HepG2 (cell line): ENCODE data around the gene PPIB. TPM values are rescaled to one million over a fixed set of nuclear protein-coding genes. Genes with fewer than 3 reads are reported as not detected.

Experiments used
- ATAC-seq: fragments of 200-7000 bp; cut with Tn5 transposase; 3 replicates; pipeline ENCODE4 v1.9.1; 2020; ENCODE audit warnings: mild to moderate bottlenecking, moderate library complexity
- BruUV-seq: library from RNA; stranded (reverse); fragments of 400-500 nt; replicated peaks from 2 replicates; lab custom pipeline; 2021; lab: Mats Ljungman, UMichigan
- CTCF ChIA-PET: fragments of 300-600 bp; formaldehyde crosslinking; extraction: SDS; loops from one replicate; lab custom pipeline; 2021; ENCODE audit warnings: low total read pairs, inconsistent platforms, low intra/inter-chr PET ratio; lab: Yijun Ruan, JAX
- POLR2A ChIA-PET: fragments of 350-600 bp; sonication (Branson Sonifier 250); formaldehyde crosslinking; loops from one replicate; lab custom pipeline; 2020; ENCODE audit warnings: antibody characterized with exemption, inconsistent platforms; lab: Yijun Ruan, JAX
- DNase-seq: peaks from one replicate; pipeline ENCODE4 v3.0.0-alpha.2; 2015; ENCODE audit warnings: low spot score
- FAIRE-seq: peaks from 3 replicates; lab custom pipeline; 2011; peaks lifted over from hg19 to GRCh38; lab: Jason Lieb, UNC
- H2AFZ ChIP-seq: one replicate; pipeline ENCODE4 v1.6.1; 2011; ENCODE audit warnings: low read length, inconsistent platforms
- H3K27ac ChIP-seq: fragments of 300-600 bp; 3 replicates; pipeline ENCODE4 v1.8.0; 2011; ENCODE audit warnings: mixed run types, mild to moderate bottlenecking, mixed read lengths, low read length, inconsistent platforms; ENCODE audit not compliant: insufficient read depth; ENCODE audit errors: extremely low read length
- H3K27me3 ChIP-seq, 2 experiments: fragments of 200-600 bp in 1 of 2; 2 replicates in 1 of 2; 3 replicates in 1 of 2; pipeline versions ENCODE4 v1.6.0 to v1.8.0; 2011; ENCODE audit warnings: low read length in 2 of 2, mild to moderate bottlenecking in 2 of 2, moderate library complexity in 2 of 2, inconsistent platforms in 1 of 2; ENCODE audit not compliant: insufficient read depth in 2 of 2, control insufficient read depth in 1 of 2
- H3K36me3 ChIP-seq, 2 experiments: fragments of 200-600 bp in 1 of 2; replicated peaks in 1 of 2; 2 replicates in 1 of 2; 3 replicates in 1 of 2; pipeline versions ENCODE4 v1.5.1 to v1.8.0; 2011; ENCODE audit warnings: low read length in 2 of 2, inconsistent platforms in 1 of 2; ENCODE audit not compliant: insufficient read depth in 2 of 2, control insufficient read depth in 1 of 2
- H3K4me1 ChIP-seq: 2 replicates; pipeline ENCODE4 v1.5.1; 2012; ENCODE audit warnings: low read length, inconsistent platforms; ENCODE audit not compliant: insufficient read depth
- H3K4me2 ChIP-seq: 2 replicates; pipeline ENCODE4 v1.6.0; 2011; ENCODE audit warnings: low read depth, low read length, inconsistent platforms
- H3K4me3 ChIP-seq, 3 experiments: fragments of 200-600 bp in 1 of 3; sonication (generic), shearing (Covaris generic) in 1 of 3; replicated peaks in 1 of 3; 2 replicates each; pipeline ENCODE4 v1.5.1; 2011 to 2016; ENCODE audit warnings: low read length in 3 of 3, inconsistent platforms in 2 of 3, low read depth in 2 of 3, mild to moderate bottlenecking in 2 of 3, control low read depth in 1 of 3, mixed read lengths in 1 of 3; ENCODE audit not compliant: insufficient read depth in 1 of 3
- H3K79me2 ChIP-seq: one replicate; pipeline ENCODE4 v1.6.1; 2011; ENCODE audit warnings: low read length, inconsistent platforms; ENCODE audit not compliant: insufficient read depth
- H3K9ac ChIP-seq: 2 replicates; pipeline ENCODE4 v1.6.0; 2011; ENCODE audit warnings: mild to moderate bottlenecking, low read depth, low read length, inconsistent platforms; ENCODE audit not compliant: insufficient read depth
- H3K9me3 ChIP-seq: 2 replicates; pipeline ENCODE4 v1.5.1; 2012; ENCODE audit warnings: mild to moderate bottlenecking, low read length
- H4K20me1 ChIP-seq: 2 replicates; pipeline ENCODE4 v1.6.0; 2011; ENCODE audit warnings: inconsistent platforms, mild to moderate bottlenecking, low read length, moderate library complexity; ENCODE audit not compliant: insufficient read depth
- ARID3A ChIP-seq: IDR thresholded peaks from 2 replicates; pipeline ENCODE4 v1.6.1; 2012; ENCODE audit warnings: low read depth, low read length, improper control_type of control experiment
- CAMTA2 ChIP-seq: sonication (generic); formaldehyde crosslinking; IDR thresholded peaks from 2 replicates; pipeline ENCODE4 v1.4.0; 2020; ENCODE audit warnings: mild to moderate bottlenecking, missing genetic modification reagents, borderline replicate concordance
- ETV5 ChIP-seq: IDR thresholded peaks from 2 replicates; pipeline ENCODE4 v1.6.1; 2018; ENCODE audit warnings: missing biosample characterization, missing genetic modification reagents, inconsistent platforms, borderline replicate concordance
- KLF15 ChIP-seq: sonication (generic); formaldehyde crosslinking; IDR thresholded peaks from 2 replicates; pipeline ENCODE4 v1.8.1; 2023; ENCODE audit warnings: borderline replicate concordance, mild to moderate bottlenecking, inconsistent platforms, missing genetic modification reagents, mixed read lengths
- TP53 ChIP-seq: sonication (generic); formaldehyde crosslinking; conservative IDR thresholded peaks from 2 replicates; pipeline ENCODE4 v1.4.0; 2020; ENCODE audit warnings: missing genetic modification reagents
- ZMYM4 ChIP-seq: sonication (generic); formaldehyde crosslinking; IDR thresholded peaks from 2 replicates; pipeline ENCODE4 v1.8.1; 2023; ENCODE audit warnings: mild to moderate bottlenecking, missing genetic modification reagents
- ZNF121 ChIP-seq: sonication (generic); formaldehyde crosslinking; IDR thresholded peaks from 2 replicates; pipeline ENCODE4 v1.5.0; 2020; ENCODE audit warnings: mild to moderate bottlenecking, missing genetic modification reagents
- ZNF160 ChIP-seq: sonication (generic); formaldehyde crosslinking; IDR thresholded peaks from 2 replicates; pipeline ENCODE4 v1.8.0; 2022; ENCODE audit warnings: mild to moderate bottlenecking, inconsistent platforms, missing genetic modification reagents
- ZNF414 ChIP-seq: sonication (generic); formaldehyde crosslinking; IDR thresholded peaks from 2 replicates; pipeline ENCODE4 v1.5.0; 2020; ENCODE audit warnings: missing genetic modification reagents
- ZNF512B ChIP-seq: sonication (generic); formaldehyde crosslinking; IDR thresholded peaks from 2 replicates; pipeline ENCODE4 v1.5.1; 2020; ENCODE audit warnings: missing genetic modification reagents, mild to moderate bottlenecking, borderline replicate concordance
- ZNF772 ChIP-seq: sonication (generic); formaldehyde crosslinking; IDR thresholded peaks from 2 replicates; pipeline ENCODE4 v1.5.0; 2020; ENCODE audit warnings: mild to moderate bottlenecking, missing genetic modification reagents
- WGBS: methylation state at CpG from one replicate; pipeline ENCODE4 v1.1.6; 2017; ENCODE audit warnings: low lambda C conversion rate; 5-methylcytosine and 5-hydroxymethylcytosine counted together
- in situ Hi-C: cut with HindIII; loops from 2 replicates; pipeline ENCODE4 v1.10.0; 2017; ENCODE audit warnings: low pct_unique_long_range_greater_than_20kb; ENCODE audit not compliant: extremely low pct_ligation_motif_present
- intact Hi-C: fragments of 100-400 bp; cut with micrococcal nuclease; formaldehyde crosslinking; loops from one replicate; pipeline ENCODE4 v1.10.0; 2022; ENCODE audit not compliant: unreplicated experiment
- polyA plus RNA-seq, 8 experiments: library from polyadenylated mRNA; depleted of rRNA in 3 of 8; stranded (reverse) in 7 of 8; unstranded in 1 of 8; fragments of >200 nt; fragmentation: Illumina TruSeq in 4 of 8; extraction: Trizol in 4 of 8; gene quantifications; 2 replicates each; pipeline versions ENCODE4 v1.2.1 to v1.2.3, GENCODE V29; 2011 to 2016; ENCODE audit warnings: low read depth in 4 of 8, missing spikeins in 1 of 8, mixed read lengths in 1 of 8; ENCODE audit not compliant: insufficient read depth in 1 of 8
- total RNA-seq, 5 experiments: library from RNA; depleted of rRNA; stranded (reverse); fragments of >200 nt; fragmentation: Illumina TruSeq; extraction: Trizol; gene quantifications; 2 replicates each; pipeline ENCODE4 v1.2.3, GENCODE V29; 2016; ENCODE audit warnings: low read depth in 1 of 5

The PPIB gene
- total and polyA plus RNA-seq, 2 of the 13 experiments (the other 11 are each of a cell fraction or from before 2014, with no cell fraction given), result 780 to 882 TPM

- POLR2A ChIA-PET, result no interaction called here
- CTCF ChIA-PET, result no interaction called here
- Histone ChIP-seq H3K27me3 (no peaks in the 10 kb centered on the region), H3K79me2 (peaks cover 3% of the 10 kb centered on the region), H3K27ac (no peak overlapping the region), H3K4me3 (no peak overlapping the region), H3K4me1 (peaks cover 3% of the 10 kb centered on the region), H3K36me3 (peaks cover 21 to 89% of the 10 kb centered on the region in 2 experiments), H3K9me3 (no peaks in the 10 kb centered on the region), H3K9ac (no peak overlapping the region), H2AFZ (no peak overlapping the region), H4K20me1 (no peaks in the 10 kb centered on the region), H3K4me2 (no peak overlapping the region)
- WGBS, result 98% methylated on average over 5 of the region's 5 CpGs
- intact Hi-C loops, result no loop called here
- in situ Hi-C loops, result no loop called here
- BruUV-seq, result no TSS peak
- no peak for TF ChIP-seq ZNF160 (CRISPR knock-in tag)
- no peak for TF ChIP-seq ZNF121 (CRISPR knock-in tag)
- no peak for TF ChIP-seq KLF15 (CRISPR knock-in tag)
- no peak for TF ChIP-seq ZNF772 (CRISPR knock-in tag)
- TF ChIP-seq ZNF414, result no peak
- TF ChIP-seq ZNF512B (CRISPR knock-in tag), result no peak
- no peak for TF ChIP-seq ZMYM4
- TF ChIP-seq ETV5 (CRISPR knock-in tag), result no peak
- no peak for TF ChIP-seq ARID3A
- TF ChIP-seq TP53 (CRISPR knock-in tag), result no peak
- no peak for TF ChIP-seq CAMTA2 (CRISPR knock-in tag)
- DNase-seq (no peak), FAIRE-seq (no peak), ATAC-seq (no peak)
Measured at GRCh38 chr15:64117759-64118487, 44.9 kb downstream of the PPIB start.
